ENCODE results near the gene C4B. TPM values are rescaled to one million over a fixed set of nuclear protein-coding genes. Genes with fewer than 3 reads are reported as not detected.
"Not testable (repeated sequence)": the region's sequence is repeated elsewhere in the genome, so short reads cannot be mapped to it uniquely, and the experiment has no call there.

The C4B gene
- 1.1 and 1.4 TPM in 2 replicates for total RNA-seq (2022)
- Bru-seq, nascent RNA = not detected
- not detected for BruChase-seq, experiment 1, labeled RNA remaining after a 2-hour chase
- BruChase-seq, experiment 2, labeled RNA remaining after a 6-hour chase = percentile 2 among the genes with signal in this experiment
- long read RNA-seq = 0 reads

GRCh38 chr6:32014547-32014946, at the start of gene C4B:
Gene C4B, plus strand, starts transcription at chr6:32014795. Its CDS starts 51 bp downstream, at chr6:32014846.
- H3K36me3 ChIP-seq (ENCODE audit: control insufficient read depth, insufficient read depth, low read length); DNase-seq; H3K4me1 Mint-ChIP-seq (ENCODE audit: low read depth, unreplicated experiment); H3K4me3 ChIP-seq (ENCODE audit: low read depth, low read length); BruUV-seq (replicated peaks); H3K27ac Mint-ChIP-seq (ENCODE audit: unreplicated experiment); intact Hi-C loops (cut with micrococcal nuclease; ENCODE audit: unreplicated experiment); H3K9me3 ChIP-seq; H3K36me3 Mint-ChIP-seq (ENCODE audit: insufficient read depth, unreplicated experiment); H3K9me3 Mint-ChIP-seq (ENCODE audit: unreplicated experiment); H3K4me1 ChIP-seq; H3K27me3 ChIP-seq (replicated peaks; ENCODE audit: control insufficient read depth, insufficient read depth, low read length); CTCF ChIA-PET; H3K4me3 Mint-ChIP-seq (ENCODE audit: unreplicated experiment); H3K27me3 Mint-ChIP-seq (ENCODE audit: insufficient read depth, unreplicated experiment); POLR2A ChIA-PET: not testable (repeated sequence)

DNA sequence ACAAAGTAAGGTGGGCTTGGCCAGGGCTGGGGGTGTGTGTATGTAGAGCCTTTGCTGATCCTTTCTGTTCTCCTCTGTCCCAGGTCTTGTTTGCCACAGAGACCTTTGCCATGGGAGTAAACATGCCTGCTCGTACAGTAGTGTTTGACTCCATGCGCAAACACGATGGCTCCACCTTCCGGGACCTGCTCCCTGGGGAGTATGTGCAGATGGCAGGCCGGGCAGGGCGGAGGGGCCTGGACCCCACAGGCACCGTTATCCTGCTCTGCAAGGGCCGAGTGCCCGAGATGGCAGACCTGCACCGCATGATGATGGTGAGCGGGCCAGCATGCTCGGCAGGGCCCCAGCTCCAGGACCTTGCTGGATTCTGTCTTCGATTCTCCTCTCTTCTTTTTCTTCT, 48.9 kb upstream of the C4B start:
- no peak overlapping the region for H3K27ac Mint-ChIP-seq (ENCODE audit: unreplicated experiment)
- no peak for DNase-seq
- no peak overlapping the region for H3K4me3 Mint-ChIP-seq (ENCODE audit: unreplicated experiment)
- no peaks in the 10 kb centered on the region for H3K27me3 Mint-ChIP-seq (ENCODE audit: insufficient read depth, unreplicated experiment)
- peaks cover 66% of the 10 kb centered on the region for H3K36me3 Mint-ChIP-seq (ENCODE audit: insufficient read depth, unreplicated experiment)
- no peaks in the 10 kb centered on the region for H3K9me3 ChIP-seq
- peaks cover 14% of the 10 kb centered on the region for H3K4me1 Mint-ChIP-seq (ENCODE audit: low read depth, unreplicated experiment)
- ChIA-PET POLR2A (no interaction called here), CTCF (no interaction called here)
- H3K9me3 Mint-ChIP-seq (ENCODE audit: unreplicated experiment) = no peaks in the 10 kb centered on the region
- no peaks in the 10 kb centered on the region for H3K27me3 ChIP-seq (replicated peaks; ENCODE audit: control insufficient read depth, insufficient read depth, low read length)
- TF ChIP-seq, protein P1, sequence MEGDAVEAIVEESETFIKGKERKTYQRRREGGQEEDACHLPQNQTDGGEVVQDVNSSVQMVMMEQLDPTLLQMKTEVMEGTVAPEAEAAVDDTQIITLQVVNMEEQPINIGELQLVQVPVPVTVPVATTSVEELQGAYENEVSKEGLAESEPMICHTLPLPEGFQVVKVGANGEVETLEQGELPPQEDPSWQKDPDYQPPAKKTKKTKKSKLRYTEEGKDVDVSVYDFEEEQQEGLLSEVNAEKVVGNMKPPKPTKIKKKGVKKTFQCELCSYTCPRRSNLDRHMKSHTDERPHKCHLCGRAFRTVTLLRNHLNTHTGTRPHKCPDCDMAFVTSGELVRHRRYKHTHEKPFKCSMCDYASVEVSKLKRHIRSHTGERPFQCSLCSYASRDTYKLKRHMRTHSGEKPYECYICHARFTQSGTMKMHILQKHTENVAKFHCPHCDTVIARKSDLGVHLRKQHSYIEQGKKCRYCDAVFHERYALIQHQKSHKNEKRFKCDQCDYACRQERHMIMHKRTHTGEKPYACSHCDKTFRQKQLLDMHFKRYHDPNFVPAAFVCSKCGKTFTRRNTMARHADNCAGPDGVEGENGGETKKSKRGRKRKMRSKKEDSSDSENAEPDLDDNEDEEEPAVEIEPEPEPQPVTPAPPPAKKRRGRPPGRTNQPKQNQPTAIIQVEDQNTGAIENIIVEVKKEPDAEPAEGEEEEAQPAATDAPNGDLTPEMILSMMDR (IDR thresholded peaks at IDR 0.05; ENCODE audit: insufficient read depth in 1 of 2, low read depth in 1 of 2, low read length in 1 of 2, severe bottlenecking in 1 of 2, unreplicated experiment in 1 of 2) = no peak
- BruUV-seq (replicated peaks) = no TSS peak
- no peak overlapping the region for H3K4me3 ChIP-seq (ENCODE audit: low read depth, low read length)
- peaks cover 8% of the 10 kb centered on the region for H3K36me3 ChIP-seq (ENCODE audit: control insufficient read depth, insufficient read depth, low read length)
- H3K4me1 ChIP-seq = no peaks in the 10 kb centered on the region; the same call in 1 of the 2 replicates
- intact Hi-C loops (cut with micrococcal nuclease; ENCODE audit: unreplicated experiment) = no loop called here

GRCh38 chr6:31966506-31966905, 48.1 kb upstream of the C4B start:
- Mint-ChIP-seq H3K4me1 (ENCODE audit: low read depth, unreplicated experiment) (peaks cover 12% of the 10 kb centered on the region), H3K27me3 (ENCODE audit: insufficient read depth, unreplicated experiment) (no peaks in the 10 kb centered on the region), H3K9me3 (ENCODE audit: unreplicated experiment) (no peaks in the 10 kb centered on the region), H3K36me3 (ENCODE audit: insufficient read depth, unreplicated experiment) (peaks cover 67% of the 10 kb centered on the region), H3K4me3 (ENCODE audit: unreplicated experiment) (no peak overlapping the region), H3K27ac (ENCODE audit: unreplicated experiment) (no peak overlapping the region)
- intact Hi-C loops (cut with micrococcal nuclease; ENCODE audit: unreplicated experiment) = no loop called here
- peaks cover 7% of the 10 kb centered on the region for H3K36me3 ChIP-seq (ENCODE audit: control insufficient read depth, insufficient read depth, low read length)
- no peak for DNase-seq
- ChIA-PET POLR2A (no interaction called here), CTCF (no interaction called here)
- no TSS peak for BruUV-seq (replicated peaks)
- TF ChIP-seq, protein P1 (IDR thresholded peaks at IDR 0.05; ENCODE audit: insufficient read depth in 1 of 2, low read depth in 1 of 2, low read length in 1 of 2, severe bottlenecking in 1 of 2, unreplicated experiment in 1 of 2) = no peak
- H3K4me1 ChIP-seq = peaks cover 5% of the 10 kb centered on the region; the same call in 1 of the 2 replicates
- H3K4me3 ChIP-seq (ENCODE audit: low read depth, low read length) = no peak overlapping the region
- H3K27me3 ChIP-seq (replicated peaks; ENCODE audit: control insufficient read depth, insufficient read depth, low read length) = no peaks in the 10 kb centered on the region
- H3K9me3 ChIP-seq = no peaks in the 10 kb centered on the region

All from Caco-2 (cell line).